Panc1 (cell line): ENCODE results near the gene B3GALNT2. TPM values are rescaled to one million over a fixed set of nuclear protein-coding genes. Genes with fewer than 3 reads are reported as not detected.

Experiments
- ATAC-seq: fragments of 200-7000 bp; cut with Tn5 transposase; 2 replicates; pipeline ENCODE4 v1.9.1; 2020; ENCODE audit warnings: mild to moderate bottlenecking, moderate library complexity
- BruUV-seq: library from RNA; stranded (reverse); fragments of 400-500 nt; replicated peaks from 2 replicates; lab custom pipeline; 2021; lab: Mats Ljungman, UMichigan
- CTCF ChIA-PET: fragments of 300-600 bp; sonication (Branson Sonifier 250); formaldehyde crosslinking; loops from one replicate; lab custom pipeline; 2022; ENCODE audit warnings: antibody characterized with exemption; lab: Charles Lee
- POLR2A ChIA-PET: fragments of 300-600 bp; sonication (Branson Sonifier 250); formaldehyde crosslinking; loops from one replicate; lab custom pipeline; 2022; ENCODE audit warnings: antibody characterized with exemption; lab: Charles Lee
- DNase-seq: peaks from one replicate; pipeline ENCODE4 v3.0.0-alpha.2; 2010; ENCODE audit warnings: low read depth, low spot score
- H3K27ac ChIP-seq: 2 replicates; pipeline ENCODE4 v1.5.1; 2011; ENCODE audit warnings: mild to moderate bottlenecking, low read length, inconsistent platforms
- H3K27me3 ChIP-seq: fragments of 200-500 bp; sonication (Bioruptor generic); 2 replicates; pipeline ENCODE4 v1.6.0; 2014; ENCODE audit warnings: low read length, inconsistent platforms; ENCODE audit not compliant: control insufficient read depth, insufficient read depth
- H3K36me3 ChIP-seq: fragments of 200-500 bp; sonication (Bioruptor generic); 2 replicates; pipeline ENCODE4 v1.5.1; 2014; ENCODE audit warnings: inconsistent platforms, mild to moderate bottlenecking, low read length, moderate library complexity; ENCODE audit not compliant: control insufficient read depth, insufficient read depth
- H3K4me1 ChIP-seq: 2 replicates; pipeline ENCODE4 v1.5.1; 2011; ENCODE audit warnings: inconsistent platforms, mild to moderate bottlenecking, low read length, moderate library complexity; ENCODE audit not compliant: control insufficient read depth, insufficient read depth
- H3K4me3 ChIP-seq, 2 experiments: 2 replicates each; pipeline ENCODE4 v1.5.1; 2011 to 2012; ENCODE audit warnings: low read depth in 2 of 2, low read length in 2 of 2, mild to moderate bottlenecking in 2 of 2, inconsistent platforms in 1 of 2, moderate library complexity in 1 of 2
- H3K9me3 ChIP-seq: fragments of 200-500 bp; sonication (Bioruptor generic); 2 replicates; pipeline ENCODE4 v1.5.1; 2014; ENCODE audit warnings: low read depth, mild to moderate bottlenecking, inconsistent platforms, low read length, moderate library complexity; ENCODE audit not compliant: control insufficient read depth, insufficient read depth
- POLR2AphosphoS5 ChIP-seq: IDR thresholded peaks from 2 replicates; pipeline ENCODE4 v1.6.1; 2012; ENCODE audit warnings: mild to moderate bottlenecking, low read depth, low read length, moderate library complexity
- SIN3A ChIP-seq: IDR thresholded peaks from 2 replicates; pipeline ENCODE4 v1.6.1; 2012; ENCODE audit warnings: low read depth, mild to moderate bottlenecking, low read length, moderate library complexity, borderline replicate concordance; ENCODE audit not compliant: insufficient read depth
- TCF7L2 ChIP-seq: IDR thresholded peaks from 2 replicates; pipeline ENCODE4 v1.6.1; 2011; ENCODE audit warnings: mild to moderate bottlenecking, low read depth, low read length, inconsistent platforms
- in situ Hi-C: cut with HindIII; loops from 2 replicates; pipeline ENCODE4 v1.10.0; 2016; ENCODE audit warnings: low sequenced_read_pairs, low pct_unique_long_range_greater_than_20kb
- intact Hi-C: fragments of 100-400 bp; cut with micrococcal nuclease; formaldehyde crosslinking; loops from one replicate; pipeline ENCODE4 v1.10.0; 2022; ENCODE audit not compliant: unreplicated experiment
- total RNA-seq: library from RNA; stranded (reverse); gene quantifications from one replicate; pipeline ENCODE4 v1.2.1, GENCODE V29; 2021; ENCODE audit not compliant: unreplicated experiment
- TF ChIP-seq, protein P1 (sequence below): fragments of 450-650 bp; IDR thresholded peaks from 2 replicates; pipeline ENCODE4 v1.5.1; 2017; ENCODE audit warnings: mild to moderate bottlenecking
- TF ChIP-seq, protein P2 (sequence below), 2 experiments: IDR thresholded peaks; 2 replicates each; pipeline ENCODE4 v1.6.1; 2011 to 2012; ENCODE audit warnings: low read depth in 2 of 2, control low read depth in 1 of 2, low read length in 1 of 2, mild to moderate bottlenecking in 1 of 2, moderate library complexity in 1 of 2; ENCODE audit not compliant: insufficient read depth in 1 of 2

Gene B3GALNT2
- total RNA-seq, 1 experiment from 2014 or later, result 40.7 TPM

DNA sequence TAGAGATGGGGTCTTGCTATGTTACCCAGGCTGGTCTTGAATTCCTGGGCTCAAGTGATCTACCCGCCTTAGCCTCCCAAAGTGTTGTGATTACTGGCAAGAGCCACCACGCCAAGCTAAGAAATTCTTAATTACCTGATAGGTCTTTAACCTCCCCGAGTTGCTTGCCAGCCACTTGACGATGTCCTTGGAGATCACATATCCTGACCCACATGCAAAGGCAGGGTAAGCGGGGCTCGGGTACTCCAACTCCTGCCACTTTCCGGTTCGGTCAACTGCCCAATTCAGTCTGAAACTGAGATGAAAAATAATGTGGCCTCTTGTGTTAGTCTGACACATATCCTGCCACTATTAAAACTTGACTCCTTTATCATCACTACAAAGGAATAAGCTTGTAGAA lies 50.2 kb downstream of the B3GALNT2 start:
- DNase-seq, result no peak
- BruUV-seq, result no TSS peak
- Histone ChIP-seq H3K9me3 (no peaks in the 10 kb centered on the region), H3K36me3 (peaks cover 16% of the 10 kb centered on the region), H3K27ac (no peak overlapping the region), H3K27me3 (no peaks in the 10 kb centered on the region), H3K4me3 (no peak overlapping the region), H3K4me1 (no peaks in the 10 kb centered on the region)
- CTCF ChIA-PET, result interaction anchor here (0.5 kb wide), 1 partner anchor 223 kb away, joined by 7 read pairs; no protein-coding TSS in a partner anchor
- ATAC-seq, result no peak
- intact Hi-C loops (no loop called here), in situ Hi-C loops (no loop called here)
- POLR2A ChIA-PET, result no interaction called here
- TF ChIP-seq, protein P1, sequence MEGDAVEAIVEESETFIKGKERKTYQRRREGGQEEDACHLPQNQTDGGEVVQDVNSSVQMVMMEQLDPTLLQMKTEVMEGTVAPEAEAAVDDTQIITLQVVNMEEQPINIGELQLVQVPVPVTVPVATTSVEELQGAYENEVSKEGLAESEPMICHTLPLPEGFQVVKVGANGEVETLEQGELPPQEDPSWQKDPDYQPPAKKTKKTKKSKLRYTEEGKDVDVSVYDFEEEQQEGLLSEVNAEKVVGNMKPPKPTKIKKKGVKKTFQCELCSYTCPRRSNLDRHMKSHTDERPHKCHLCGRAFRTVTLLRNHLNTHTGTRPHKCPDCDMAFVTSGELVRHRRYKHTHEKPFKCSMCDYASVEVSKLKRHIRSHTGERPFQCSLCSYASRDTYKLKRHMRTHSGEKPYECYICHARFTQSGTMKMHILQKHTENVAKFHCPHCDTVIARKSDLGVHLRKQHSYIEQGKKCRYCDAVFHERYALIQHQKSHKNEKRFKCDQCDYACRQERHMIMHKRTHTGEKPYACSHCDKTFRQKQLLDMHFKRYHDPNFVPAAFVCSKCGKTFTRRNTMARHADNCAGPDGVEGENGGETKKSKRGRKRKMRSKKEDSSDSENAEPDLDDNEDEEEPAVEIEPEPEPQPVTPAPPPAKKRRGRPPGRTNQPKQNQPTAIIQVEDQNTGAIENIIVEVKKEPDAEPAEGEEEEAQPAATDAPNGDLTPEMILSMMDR, result no peak
- TF ChIP-seq, protein P2, sequence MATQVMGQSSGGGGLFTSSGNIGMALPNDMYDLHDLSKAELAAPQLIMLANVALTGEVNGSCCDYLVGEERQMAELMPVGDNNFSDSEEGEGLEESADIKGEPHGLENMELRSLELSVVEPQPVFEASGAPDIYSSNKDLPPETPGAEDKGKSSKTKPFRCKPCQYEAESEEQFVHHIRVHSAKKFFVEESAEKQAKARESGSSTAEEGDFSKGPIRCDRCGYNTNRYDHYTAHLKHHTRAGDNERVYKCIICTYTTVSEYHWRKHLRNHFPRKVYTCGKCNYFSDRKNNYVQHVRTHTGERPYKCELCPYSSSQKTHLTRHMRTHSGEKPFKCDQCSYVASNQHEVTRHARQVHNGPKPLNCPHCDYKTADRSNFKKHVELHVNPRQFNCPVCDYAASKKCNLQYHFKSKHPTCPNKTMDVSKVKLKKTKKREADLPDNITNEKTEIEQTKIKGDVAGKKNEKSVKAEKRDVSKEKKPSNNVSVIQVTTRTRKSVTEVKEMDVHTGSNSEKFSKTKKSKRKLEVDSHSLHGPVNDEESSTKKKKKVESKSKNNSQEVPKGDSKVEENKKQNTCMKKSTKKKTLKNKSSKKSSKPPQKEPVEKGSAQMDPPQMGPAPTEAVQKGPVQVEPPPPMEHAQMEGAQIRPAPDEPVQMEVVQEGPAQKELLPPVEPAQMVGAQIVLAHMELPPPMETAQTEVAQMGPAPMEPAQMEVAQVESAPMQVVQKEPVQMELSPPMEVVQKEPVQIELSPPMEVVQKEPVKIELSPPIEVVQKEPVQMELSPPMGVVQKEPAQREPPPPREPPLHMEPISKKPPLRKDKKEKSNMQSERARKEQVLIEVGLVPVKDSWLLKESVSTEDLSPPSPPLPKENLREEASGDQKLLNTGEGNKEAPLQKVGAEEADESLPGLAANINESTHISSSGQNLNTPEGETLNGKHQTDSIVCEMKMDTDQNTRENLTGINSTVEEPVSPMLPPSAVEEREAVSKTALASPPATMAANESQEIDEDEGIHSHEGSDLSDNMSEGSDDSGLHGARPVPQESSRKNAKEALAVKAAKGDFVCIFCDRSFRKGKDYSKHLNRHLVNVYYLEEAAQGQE (IDR thresholded peaks at IDR 0.05; ENCODE audit: insufficient read depth in 1 of 2, low read depth in 2 of 2, low read length in 1 of 2), result no peak
- TF ChIP-seq TCF7L2, result no peak
- TF ChIP-seq SIN3A, result no peak
- TF ChIP-seq POLR2AphosphoS5, result no peak

DNA sequence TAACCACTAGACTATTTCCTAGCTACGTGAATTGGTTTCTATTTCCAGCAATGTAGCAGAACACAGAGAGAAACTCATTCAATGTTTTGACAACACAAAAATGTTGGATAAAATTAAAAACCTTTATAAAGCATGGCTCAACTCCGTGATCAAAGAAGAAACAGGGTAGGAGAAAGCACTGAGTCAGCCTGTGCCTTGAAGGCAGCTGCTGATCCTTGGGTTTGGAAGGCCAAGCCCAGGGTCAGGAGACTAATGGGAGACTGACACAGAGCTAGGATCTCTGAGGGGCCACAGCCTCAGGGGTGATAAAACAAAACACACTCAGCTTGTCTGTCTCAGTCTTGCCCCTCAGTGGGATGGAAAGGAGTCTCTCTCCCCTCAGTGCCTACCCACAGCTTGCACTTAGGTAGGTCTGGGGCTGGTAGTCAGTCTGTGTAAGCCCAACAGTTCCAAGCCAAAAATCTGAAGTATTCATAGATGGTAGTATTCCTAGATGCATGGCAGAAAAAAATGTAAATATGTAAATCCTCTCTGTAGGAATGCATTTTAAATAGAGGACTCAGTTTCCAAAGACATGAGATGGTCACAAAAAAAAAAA lies 53.3 kb downstream of the B3GALNT2 start:
- in situ Hi-C loops, result no loop called here
- BruUV-seq, result no TSS peak
- no peaks in the 10 kb centered on the region for H3K4me1 ChIP-seq
- POLR2A ChIA-PET, result interaction anchor here (0.7 kb wide), 1 partner anchor 150 kb away, joined by 7 read pairs; no protein-coding TSS in a partner anchor
- no peak for DNase-seq
- CTCF ChIA-PET, result no interaction called here
- no peaks in the 10 kb centered on the region for H3K9me3 ChIP-seq
- ATAC-seq, result no peak
- H3K36me3 ChIP-seq, result peaks cover 32% of the 10 kb centered on the region
- TF ChIP-seq SIN3A, result no peak
- no peak for TF ChIP-seq POLR2AphosphoS5
- TF ChIP-seq, protein P2 (IDR thresholded peaks at IDR 0.05; ENCODE audit: insufficient read depth in 1 of 2, low read depth in 2 of 2, low read length in 1 of 2), result no peak
- TF ChIP-seq, protein P1, result no peak
- intact Hi-C loops, result no loop called here
- H3K27me3 ChIP-seq, result no peaks in the 10 kb centered on the region
- no peak overlapping the region for H3K4me3 ChIP-seq
- no peak overlapping the region for H3K27ac ChIP-seq
